Measurements from ENCODE around the gene CRIP3.

The CRIP3 gene

DNA sequence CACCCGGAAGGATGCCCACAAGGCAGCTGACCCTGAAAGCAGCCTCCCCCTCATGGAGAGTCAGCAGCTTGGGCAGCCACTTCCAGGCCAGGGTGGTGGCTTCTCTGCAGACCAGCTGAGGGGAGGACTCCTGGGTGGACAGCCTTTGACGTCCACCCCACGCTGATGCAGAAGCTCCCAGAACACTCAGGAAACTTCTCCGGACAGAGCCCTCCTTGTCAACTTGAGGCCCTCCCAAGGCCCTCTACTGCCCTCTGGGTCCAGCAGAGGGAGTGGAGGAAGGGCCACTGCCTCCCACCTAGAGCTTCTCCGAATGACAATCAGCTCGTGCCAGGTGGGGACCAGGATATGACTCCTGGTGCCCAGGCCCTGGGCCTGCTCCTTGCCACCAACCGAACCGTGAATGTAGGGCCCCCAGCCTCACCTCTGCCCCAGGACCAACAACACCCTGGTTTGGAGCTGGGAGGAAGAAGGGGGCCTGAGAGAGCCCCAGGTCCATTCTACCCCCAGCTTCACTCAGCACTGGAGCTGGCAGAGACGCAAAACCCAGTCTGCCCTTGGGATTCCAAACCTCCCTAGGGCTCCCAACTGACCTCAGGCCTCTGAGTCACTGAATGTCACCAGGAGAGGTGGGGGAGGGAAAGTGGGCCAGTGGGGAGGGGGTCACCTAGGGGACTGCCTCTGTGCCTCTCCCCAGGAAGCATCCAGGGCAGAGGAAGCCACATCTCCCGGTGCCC is 21.5 kb downstream of the CRIP3 start:
- DNase-seq = no peak

DNA sequence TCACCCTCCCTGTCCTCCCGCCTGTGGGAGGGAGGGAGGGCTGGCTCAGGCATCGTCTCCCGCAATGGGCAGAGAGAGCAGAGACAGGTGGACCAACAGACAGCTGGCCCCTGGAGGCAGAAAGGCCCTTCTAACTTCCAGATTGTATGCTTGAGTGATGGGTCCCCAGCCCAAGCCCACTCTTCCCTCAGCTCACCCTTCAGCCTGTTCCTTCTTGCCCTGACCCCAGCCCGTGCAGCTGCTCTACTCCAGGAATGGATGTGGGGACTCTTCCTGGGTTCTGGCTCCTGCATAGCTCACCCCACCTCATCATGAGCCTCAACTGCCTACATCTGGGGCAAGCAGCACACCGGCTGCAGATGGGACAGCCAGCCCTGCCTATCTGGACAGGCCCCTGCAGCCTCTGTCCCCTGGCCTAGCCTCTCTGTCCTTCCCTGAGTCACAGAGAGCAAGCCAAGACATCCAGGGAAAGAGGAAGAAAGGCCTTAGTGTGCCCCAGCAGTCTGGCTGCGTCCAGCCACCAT is 22.1 kb downstream of the CRIP3 start:
- no peak for DNase-seq

DNA sequence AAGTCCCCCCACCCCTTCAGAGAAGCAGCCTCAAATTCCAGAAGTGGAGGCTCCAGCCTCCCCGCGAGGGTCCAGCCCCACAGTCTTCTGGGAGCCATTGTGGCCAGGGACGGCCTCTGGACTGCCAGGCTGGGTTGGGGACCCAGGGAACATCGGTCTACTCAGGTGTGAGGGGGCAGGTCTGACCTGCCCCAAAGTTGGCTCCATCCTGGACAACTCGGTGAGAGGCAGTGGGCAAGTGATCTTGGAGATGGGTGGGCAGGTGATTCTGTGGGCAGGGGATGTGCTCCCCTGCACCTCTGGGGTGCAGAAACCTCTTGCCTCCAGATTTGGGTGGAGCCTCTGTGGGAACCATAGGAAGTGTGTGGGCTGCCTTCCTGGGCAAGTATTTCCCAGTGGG is 22.8 kb downstream of the CRIP3 start:
- no peak for DNase-seq

DNA sequence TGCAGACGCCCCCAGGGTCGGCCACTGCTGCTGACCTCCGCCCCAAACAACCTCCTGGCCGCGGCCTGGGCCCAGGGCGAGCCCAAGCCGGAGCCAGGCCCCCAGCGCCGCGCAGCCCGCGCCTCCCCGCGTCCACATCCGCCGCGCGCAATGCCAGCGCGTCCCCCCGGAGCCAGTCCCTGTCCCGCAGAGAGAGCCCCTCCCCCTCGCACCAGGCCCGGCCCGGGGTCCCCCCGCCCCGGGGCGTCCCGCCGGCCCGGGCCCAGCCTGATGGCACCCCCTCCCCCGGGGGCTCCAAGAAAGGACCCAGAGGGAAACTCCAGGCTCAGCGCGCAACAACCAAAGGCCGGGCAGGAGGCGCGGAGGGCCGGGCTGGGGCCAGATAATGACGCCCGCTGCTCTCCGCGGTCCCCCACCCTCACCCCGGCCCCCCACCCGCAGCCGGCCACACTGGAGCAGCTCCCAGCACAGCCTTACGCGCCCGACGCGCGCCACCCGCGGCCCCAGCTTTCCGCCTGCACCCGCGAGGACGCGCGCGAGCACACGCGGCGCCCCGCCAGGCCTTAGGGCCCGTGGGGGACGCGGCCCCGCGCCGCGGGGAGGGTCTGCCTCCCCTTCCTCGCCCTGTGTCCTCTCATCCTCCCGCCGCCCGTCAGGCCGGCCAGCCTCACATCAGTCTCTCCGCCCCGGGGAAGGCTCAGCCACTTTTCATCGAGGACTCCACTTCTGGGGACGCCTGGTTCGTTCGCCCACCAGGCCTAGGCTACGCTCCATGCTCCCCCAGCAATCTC is 23.4 kb downstream of the CRIP3 start:
- DNase-seq = no peak

DNA sequence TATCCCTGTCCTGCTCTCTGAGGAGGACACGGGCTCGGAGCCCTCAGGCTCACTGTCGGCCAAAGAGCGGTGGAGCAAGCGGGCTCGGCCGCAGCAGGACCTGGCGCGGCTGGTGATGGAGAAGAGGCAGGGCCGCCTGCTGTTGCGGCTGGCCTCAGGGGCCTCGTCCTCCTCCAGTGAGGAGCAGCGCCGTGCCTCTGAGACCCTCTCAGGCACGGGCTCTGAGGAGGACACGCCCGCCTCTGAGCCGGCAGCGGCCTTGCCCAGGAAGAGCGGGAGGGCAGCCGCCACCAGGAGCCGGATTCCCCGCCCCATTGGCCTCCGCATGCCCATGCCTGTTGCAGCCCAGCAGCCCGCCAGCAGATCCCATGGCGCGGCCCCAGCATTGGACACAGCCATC is 24.7 kb downstream of the CRIP3 start:
- DNase-seq = no peak

DNA sequence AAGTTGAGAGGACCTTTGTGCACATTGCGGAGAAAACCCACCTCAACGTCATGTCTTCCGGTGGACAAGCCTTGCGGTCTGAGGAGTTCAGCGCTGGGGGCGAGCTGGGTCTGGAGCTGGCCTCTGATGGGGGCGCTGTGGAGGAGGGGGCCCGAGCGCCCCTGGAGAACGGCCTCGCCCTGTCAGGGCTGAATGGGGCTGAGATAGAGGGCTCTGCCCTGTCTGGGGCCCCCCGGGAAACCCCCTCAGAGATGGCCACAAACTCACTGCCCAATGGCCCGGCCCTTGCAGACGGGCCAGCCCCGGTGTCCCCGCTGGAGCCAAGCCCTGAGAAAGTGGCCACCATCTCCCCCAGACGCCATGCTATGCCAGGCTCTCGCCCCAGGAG is 25.1 kb downstream of the CRIP3 start:
- DNase-seq = no peak

DNA sequence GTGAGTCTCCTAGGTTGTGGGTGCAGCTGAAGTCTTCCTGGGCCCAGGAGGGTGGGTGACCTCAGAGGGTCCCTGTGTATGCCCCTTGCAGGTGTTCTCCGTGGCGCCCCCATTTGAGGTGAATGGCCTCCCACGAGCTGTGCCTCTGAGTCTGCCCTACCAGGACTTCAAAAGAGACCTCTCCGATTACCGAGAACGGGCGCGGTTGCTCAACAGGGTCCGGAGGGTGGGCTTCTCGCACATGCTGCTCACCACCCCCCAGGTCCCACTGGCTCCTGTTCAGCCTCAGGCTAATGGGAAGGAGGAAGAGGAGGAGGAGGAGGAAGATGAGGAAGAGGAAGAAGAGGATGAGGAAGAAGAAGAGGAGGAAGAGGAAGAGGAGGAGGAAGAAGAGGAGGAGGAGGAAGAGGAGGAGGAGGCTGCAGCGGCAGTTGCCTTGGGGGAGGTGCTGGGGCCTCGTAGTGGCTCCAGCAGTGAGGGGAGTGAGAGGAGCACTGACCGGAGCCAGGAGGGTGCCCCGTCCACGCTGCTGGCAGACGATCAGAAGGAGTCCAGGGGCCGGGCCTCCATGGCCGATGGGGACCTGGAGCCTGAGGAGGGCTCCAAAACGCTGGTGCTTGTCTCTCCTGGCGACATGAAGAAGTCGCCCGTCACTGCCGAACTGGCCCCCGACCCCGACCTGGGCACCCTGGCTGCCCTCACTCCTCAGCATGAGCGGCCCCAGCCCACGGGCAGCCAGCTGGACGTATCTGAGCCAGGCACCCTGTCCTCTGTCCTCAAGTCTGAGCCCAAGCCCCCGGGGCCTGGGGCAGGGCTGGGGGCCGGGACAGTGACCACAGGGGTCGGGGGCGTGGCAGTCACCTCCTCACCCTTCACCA is 25.8 kb downstream of the CRIP3 start:
- no peak for DNase-seq

DNA sequence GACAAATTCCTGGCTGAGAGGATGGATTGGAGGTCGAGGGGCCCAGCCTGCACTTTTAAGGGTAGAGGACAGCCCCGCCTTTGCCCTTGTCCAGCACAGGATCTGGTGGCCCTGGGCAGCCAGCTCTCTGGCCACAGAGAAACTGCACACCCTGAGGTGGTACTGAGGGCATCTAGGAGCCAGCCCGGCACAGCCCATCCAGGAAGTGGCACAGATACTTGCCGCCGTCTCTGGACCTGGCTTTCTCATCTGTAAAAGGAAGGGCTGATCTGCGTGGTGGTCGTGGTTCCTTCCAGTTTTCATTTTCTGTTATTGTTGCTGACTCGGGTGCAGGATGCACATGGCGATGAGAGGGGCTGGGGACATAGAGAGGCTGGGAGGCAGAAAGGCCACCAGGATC is 26.6 kb downstream of the CRIP3 start:
- DNase-seq = no peak

DNA sequence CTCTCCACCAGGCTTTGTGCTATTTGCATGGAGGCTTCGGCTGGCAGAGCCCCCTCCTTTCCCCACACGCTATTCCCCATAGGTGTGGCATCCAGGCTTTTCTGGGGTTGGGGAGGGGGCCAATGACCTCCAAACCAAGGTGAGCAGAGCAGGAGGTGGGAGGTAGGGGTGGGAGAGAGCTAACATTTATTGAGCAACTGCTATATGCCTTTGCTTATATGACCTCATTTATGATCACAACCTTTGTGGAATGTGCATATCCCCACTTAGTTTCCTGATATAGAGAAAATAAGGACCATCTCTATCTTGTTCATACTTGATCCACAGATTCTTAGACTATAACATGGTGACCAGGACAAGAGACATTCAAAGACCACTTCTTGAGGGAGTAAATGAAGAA is 28.4 kb downstream of the CRIP3 start:
- no peak for DNase-seq

DNA sequence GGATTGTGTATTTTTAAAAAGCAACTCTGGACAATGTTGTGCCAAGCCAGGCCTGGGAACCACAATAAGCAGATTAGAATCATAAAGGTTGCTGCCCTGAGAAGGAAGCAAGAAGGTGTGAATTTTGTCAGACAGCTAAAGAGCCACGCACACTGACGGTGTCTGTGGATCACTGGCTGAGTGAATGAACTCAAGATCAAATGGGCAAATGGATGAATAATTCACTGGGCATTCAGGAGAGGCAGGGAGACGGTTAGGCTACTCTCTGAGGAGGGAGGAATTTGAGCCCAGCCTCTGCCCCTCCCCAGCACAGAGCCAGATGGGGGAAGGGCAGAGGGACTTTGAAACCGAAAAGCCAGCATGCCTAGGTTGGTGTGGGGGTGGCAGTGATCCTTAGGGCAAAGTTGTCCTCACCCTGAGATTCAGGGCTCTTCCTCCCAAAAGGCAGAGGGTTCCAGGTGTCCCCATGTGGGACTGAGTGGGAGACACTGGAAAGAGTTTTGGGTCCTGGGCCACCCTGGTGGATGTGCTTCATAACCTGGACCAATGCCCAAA is 30.0 kb downstream of the CRIP3 start:
- DNase-seq = no peak

DNA sequence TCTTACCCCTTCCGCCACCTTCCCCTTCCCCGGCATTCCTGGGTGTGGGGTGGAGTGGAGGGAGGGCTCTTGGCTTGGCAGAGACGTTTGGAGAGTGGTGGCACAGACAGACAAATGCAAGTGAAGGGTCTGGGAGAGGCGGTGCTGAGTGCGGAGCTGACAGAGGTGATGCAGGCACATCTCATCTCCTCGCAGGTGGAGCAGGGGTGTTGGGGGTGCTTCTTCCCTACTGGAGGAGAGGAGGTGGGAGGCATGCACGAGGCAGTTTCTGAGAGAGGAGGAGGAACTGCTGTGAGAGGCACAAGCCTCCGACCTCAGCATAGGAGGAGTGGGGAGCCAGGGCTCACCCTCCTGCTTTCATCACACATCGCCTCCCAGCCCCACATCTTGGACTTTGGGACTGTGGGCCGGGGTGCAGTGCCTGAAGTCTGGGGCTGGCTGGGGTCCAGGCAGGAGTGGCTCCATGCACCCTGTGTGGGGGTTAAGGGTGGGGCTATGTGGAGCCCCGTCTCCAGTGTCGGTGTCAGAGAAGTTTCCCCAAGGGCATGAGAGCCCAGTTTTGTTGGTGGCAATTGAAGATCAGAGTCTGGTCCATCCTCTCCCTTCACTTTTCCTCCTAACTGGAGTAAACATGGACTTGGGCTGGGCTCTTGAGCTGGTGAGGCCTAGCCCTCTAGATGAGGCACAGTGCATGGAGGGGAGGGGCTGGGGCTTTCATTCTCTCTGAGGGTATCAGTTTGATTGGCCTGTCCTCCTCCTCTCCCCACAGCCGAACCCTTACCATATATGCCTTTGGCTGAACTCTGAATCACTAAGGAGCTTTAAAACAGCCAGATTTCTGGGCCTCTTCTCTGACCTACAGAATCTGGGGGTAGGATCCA is 30.7 kb downstream of the CRIP3 start:
- DNase-seq = no peak

DNA sequence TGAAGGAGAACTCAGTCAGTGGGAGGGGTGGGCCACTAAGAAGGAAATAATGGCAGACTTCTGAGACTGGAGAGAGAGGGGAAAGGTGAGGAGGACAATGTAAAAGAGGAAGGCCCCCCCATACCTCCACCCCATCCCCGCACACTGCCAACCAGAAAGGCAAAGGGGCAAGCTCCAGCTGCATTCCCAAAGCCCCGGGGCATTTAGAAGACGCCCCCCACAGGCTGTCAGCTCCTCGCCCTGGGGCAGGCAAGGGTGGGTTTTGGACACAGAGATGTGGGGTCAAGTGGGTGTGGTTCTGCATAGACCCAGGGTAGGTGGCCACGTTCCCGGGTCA is 31.4 kb downstream of the CRIP3 start:
- DNase-seq = no peak

DNA sequence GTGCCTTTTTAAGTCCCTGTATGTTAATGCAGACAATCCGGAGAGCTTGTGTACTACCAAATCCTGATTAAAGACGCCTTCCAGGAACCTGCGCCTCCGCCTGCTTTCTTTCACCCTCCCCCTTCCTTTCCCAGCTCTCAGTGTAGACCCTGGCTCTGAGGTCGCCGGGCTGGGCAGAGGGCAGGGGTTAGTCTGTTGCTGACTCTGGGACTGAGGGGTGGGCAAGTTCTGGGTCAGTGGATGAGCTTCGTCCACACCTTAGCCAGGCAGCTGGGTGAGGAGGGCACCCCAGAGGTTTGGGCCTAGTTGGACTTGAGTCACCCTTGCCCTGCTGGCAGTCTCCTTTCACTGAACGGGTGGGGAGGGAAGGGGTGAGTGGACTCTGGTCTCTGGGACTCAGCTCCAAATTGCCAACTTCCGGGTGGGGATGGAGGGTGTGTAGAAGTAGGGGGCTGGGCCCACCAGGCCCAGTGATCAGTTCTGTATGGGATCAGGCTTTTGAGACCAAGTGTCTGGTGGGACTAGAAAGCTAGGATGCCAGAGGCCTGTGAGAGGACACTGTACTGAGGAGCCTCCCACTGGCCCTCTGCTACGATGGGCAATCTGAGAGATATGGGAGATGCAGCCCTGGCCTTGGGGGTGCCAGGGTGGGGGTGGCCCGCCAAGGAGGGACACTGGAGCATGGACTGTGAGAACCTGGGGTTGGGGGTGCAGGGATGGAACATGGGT is 31.9 kb downstream of the CRIP3 start:
- no peak for DNase-seq

DNA sequence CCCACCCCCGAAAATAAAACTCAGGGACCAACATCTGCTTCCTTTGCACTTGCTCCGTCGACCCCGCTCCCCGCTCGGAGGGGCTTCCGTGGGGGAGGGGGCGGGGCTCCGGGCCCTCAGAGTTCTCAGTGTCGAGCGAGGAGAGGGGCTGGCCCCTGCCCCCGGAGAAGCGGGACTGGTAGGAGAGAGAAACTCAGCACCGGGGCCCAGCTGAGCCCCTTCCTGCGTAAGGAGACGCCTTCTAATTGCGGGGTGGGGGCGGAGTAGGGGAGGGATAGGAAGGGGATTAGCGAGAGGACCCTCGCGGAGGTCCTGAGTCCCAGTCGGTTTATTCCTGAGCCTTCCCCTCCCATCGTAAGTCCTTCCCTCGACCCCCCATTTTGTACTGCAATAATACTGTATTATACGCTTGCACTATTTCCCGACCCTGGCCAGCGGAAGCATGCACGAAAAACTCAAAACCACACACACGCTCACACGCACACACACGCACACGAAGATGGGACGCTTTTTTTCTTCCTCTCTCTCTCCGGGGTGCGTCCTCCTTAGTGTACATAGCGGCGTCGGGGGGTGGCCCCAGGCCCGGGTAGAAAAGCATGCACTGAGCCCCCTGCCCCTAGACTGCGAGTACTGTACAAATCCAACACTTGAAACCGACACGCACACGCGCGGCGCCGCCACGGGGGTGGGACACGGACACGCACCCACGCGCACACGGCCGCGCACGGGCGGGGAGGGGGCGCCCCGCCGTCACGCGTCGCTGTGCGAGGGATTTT is 32.6 kb downstream of the CRIP3 start:
- peak; percentile 36 to 55 for DNase-seq

DNA sequence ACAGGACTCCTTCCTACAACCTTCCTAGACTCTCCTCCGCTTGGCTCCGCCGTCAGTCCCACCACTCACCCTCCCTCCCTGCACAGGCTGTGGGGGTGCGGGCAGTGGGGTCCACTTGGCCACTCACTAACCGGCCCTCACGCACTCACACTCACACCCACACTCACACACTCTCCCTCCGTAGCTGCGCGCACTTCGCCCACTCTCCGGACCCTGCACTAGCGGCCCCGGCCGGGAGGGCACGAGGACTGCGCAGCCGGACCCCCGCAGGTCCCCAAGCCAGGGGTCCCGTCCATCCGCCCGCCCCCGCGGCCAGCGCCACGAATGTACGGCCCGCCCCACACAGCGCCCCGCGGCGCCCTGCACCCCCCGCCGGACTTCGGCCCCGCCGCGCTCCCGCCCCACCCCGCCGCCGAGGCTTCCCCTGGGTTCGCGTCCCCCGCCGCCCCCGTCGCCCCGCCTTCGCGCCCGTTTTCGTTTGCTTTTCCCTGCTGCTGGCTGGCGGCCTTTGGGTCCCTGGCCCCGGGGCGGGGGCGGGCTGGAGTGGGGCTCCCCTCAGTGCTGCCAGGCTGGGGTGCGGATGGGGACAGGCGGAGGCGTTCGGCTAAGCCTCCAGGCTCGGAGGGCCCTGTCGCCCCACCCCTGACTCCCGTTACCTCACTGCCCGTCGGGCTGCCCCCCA is 33.6 kb downstream of the CRIP3 start:
- DNase-seq = peak; percentile 5 to 33

DNA sequence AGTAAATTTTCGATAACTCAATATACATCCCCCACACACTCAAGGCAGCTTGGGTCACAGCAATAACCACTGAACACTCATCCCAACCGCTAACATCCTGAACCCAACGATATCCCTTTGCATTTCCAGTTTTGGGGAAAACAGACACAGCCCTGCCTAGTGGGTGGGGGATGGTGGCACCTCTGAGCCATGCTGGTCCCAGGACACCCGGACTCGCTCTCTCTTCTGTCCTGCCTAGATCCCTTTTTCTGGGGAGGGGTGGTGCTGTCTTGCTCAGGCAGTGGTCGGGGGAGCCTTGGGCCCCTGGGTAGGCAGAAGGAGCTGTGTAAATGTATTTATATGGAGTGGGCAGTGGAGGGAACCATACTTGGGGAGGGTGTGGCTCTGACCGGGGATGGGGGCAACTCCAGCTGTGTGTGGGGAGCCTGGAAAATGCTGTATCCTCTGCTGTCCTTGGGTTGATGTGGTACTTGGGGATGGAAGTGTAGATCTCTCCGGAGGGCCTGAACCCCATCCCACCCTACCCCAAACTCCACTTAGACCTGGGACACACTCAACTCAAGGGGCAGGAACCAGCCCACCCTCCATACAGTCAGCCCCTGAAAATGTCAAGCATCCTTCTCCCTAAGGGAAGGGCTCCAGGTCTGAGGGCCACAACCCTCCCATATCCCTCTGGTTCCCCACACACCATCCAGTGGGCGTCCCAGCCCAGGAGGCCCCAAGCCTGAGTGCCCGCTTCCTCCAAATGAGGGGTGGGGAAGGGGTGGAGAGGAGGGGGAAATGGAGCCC is 34.3 kb downstream of the CRIP3 start:
- no peak for DNase-seq

DNA sequence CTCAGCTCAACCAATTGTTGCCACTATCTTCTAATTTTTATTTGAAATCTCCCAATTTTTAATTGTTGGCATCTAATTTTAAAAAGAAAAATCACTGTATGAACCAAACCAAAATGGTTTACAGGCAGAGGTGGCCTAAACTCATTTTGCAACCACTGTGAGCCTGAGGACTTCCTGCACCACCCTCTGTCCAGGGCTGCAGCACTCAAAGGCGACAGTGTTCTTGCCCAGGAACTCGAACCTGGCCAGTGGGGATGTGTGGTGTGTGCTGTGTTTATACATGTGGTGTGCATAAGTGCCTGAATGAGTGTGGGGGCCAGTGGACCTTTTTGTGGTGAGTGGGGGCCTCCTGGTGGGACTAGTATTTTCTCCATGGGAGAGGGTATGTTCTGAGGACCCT is 34.9 kb downstream of the CRIP3 start:
- DNase-seq = no peak

DNA sequence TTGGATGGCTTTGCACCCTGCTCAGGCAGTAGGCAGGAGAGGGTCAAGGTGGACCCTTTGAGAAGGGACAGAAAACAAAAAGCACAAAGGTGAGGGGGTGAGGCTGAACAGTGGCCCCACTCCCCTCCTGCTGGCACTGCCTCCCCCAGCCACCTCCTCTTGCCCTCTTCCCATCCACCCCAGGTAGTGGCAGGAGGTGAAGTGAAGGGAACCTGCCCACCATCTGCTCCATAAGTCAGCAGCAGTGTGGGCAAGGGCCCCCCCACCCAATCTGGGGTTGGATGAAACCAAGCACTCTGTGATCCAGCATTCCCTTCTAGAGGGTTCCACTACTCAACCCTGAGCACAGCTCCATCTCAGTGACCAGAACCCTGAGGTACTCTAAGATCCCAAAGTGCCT is 36.7 kb downstream of the CRIP3 start:
- DNase-seq = no peak

Measured in CD4-positive, alpha-beta T cell treated with Interferon alpha-2 for 1 hour (primary cell).